GM08714 (cell line): ENCODE measurements around the gene SLC23A3.

Experiments
- H3K4me3 ChIP-seq: fragments of 200-500 bp; sonication (Bioruptor generic); 2 replicates; pipeline ENCODE4 v1.5.1; 2014; ENCODE audit warnings: mild to moderate bottlenecking, low read length, inconsistent platforms
- ZNF274 ChIP-seq: IDR thresholded peaks from 2 replicates; pipeline ENCODE4 v1.6.1; 2012; ENCODE audit warnings: mild to moderate bottlenecking, low read depth, low read length

SLC23A3 gene

DNA sequence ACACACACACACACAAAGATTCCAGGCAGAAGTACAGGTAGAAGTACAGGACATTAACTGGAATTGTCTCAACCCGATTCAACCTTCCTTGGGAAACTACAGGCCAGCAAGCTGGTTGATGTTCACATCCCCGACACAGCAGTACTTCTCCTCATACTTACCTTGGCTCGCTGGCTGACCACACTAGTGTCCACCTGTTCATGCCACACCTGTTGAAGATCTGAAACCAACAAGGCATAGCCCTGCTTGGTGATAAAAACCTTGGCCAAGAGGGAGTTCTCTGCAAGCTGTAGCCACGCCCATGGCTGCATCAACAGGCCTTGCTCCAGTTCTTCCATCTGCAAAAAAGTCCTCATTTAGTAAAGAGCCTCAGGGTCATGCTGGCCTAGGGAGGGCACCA lies 11.8 kb downstream of the SLC23A3 start:
- TF ChIP-seq ZNF274: no peak
- H3K4me3 ChIP-seq: no peak overlapping the region

DNA sequence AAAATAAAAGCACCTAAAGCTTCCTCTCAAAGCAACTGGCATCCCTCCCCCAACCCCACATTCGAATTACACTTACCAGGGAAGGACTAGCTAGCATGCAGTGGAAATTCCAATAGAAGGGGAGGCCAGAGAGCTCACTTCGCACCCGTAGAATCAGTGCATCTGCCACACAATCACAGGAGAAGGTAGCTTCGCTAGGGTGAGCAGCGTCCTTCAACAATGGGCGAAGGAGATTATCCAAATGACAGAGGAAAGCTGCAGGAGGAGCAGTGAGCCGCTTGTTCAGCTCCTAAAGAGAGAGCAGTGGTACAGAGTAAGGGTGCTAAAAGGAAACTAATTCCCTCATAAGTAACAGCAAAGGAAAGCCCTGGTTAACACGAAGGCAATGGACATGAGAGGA lies 12.4 kb downstream of the SLC23A3 start:
- H3K4me3 ChIP-seq: no peak overlapping the region
- no peak for TF ChIP-seq ZNF274

DNA sequence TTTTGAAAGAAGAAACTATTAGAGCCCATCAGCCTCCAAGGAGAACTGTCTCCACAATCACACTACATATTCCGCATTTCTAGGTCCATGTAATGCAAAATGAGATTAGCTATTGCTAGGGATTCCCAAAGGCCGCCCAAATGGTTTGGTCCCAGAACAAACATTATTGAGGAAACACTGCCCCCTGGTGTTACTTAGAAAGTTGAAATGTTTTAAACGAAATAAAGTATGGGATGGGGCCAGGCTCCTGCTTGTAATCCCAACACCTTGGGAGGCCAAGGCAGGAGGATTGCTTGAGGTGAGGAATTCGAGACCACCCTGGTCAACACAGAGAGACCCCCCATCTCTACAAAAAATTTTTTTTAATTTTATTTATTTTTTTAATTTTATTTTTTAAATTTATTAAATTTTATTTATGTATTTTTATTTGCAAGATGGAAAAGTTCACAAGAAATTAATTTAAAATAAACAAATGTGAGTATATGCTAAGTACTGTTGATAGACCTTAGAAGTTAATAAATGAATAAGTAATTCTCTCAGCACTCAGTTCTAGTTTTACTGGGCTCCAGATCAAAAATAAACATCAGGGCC lies 14.7 kb downstream of the SLC23A3 start:
- H3K4me3 ChIP-seq: no peak overlapping the region
- TF ChIP-seq ZNF274: no peak

DNA sequence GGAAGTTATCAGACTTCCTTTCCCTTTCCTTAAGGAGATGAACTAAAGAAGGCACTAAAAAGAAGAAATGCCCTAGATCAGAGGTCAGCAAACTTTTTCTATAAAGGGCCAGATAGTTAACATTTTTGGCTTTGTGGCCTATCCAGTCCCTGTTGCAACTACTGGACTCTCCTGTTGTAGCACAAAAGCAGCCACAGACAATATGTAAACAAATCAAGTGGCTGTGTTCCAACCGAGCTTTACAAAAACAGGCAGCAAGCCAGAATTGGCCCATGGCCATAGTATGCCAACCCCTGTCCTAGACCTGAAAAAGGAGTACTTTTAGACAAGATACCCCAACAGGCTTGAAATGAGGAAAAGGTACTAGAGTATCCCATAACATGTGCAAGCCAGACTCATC lies 20.2 kb downstream of the SLC23A3 start:
- H3K4me3 ChIP-seq: no peak overlapping the region
- no peak for TF ChIP-seq ZNF274

DNA sequence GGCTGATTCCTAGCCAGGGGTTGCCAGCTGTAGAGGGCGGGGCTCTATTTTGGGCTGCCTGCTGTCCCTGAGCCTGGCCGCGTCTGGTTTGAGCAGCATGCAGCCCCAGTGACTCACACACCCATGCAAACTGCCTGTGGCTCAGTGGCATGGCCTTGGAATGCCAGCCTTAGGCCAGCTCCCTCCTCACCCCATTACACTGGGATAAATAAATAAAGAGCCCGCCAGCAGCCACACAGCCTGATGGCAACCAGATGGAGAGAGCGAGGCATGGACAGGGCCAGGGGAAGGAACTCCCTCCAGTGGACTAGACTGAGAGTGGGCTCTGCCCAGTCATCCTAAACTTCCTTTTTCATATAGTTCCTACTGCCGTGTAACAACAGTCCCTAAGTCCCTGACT lies 27.5 kb downstream of the SLC23A3 start:
- H3K4me3 ChIP-seq: no peak overlapping the region

DNA sequence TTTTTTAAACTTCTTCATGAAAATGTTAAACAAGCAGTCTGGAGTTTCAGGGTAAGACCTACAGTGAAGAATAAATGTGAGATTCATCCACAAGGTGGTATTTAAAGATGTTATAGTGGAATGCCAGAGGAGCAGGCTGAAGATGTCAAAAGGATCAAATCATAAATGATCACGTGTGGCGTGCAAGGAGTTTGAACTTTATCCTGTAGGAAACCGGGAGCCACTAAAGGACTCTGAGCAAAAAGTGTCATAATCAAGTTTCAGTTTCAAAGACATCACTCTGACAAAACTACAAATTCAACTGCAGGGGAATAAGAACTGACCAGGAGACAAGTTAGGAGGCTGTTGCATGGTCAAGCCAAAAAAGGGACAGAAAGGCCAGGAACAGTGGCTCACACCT lies 29.1 kb downstream of the SLC23A3 start:
- no peak for TF ChIP-seq ZNF274
- H3K4me3 ChIP-seq: no peak overlapping the region

More for the DNA sequence above, 27.5 kb downstream of the SLC23A3 start:
- no peak for TF ChIP-seq ZNF274

DNA sequence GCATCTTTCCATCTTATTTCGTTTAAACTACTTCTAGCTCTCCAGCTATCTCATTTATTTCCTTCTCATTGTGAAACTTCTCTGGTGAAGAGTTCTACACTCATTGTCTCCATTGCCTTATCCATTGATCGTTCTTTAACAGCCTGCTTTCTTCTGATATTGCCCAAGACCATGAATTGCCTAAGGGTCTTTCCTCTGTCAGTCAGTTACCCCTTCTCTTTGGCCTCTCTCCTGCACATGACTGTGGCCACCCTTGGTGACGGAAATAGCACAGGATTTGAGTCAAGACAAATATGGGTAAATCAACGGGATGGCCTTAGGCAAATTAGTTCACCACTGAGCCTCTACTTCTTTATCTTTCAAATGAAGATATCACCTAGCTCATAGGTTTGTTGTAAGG lies 35.9 kb downstream of the SLC23A3 start:
- no peak overlapping the region for H3K4me3 ChIP-seq
- no peak for TF ChIP-seq ZNF274

DNA sequence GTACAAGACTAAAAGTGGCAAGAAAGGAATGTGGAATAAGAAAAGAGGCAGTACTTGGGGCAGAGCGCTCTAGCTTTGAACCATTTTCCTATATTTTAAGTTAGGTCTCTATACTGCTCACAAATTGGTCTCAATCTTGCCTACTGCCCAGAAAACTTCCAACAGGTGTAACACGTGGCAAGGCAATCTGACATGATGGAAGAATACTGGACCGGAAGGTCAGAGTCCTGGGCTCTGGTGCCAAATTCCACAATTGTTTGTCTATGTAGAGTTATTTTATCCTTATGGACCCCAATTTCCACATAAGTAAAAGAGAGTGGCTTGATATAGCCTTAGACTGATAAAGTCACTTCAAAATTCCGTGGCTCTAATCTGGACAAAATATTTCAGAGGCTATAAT lies 38.1 kb downstream of the SLC23A3 start:
- TF ChIP-seq ZNF274: no peak
- no peak overlapping the region for H3K4me3 ChIP-seq

DNA sequence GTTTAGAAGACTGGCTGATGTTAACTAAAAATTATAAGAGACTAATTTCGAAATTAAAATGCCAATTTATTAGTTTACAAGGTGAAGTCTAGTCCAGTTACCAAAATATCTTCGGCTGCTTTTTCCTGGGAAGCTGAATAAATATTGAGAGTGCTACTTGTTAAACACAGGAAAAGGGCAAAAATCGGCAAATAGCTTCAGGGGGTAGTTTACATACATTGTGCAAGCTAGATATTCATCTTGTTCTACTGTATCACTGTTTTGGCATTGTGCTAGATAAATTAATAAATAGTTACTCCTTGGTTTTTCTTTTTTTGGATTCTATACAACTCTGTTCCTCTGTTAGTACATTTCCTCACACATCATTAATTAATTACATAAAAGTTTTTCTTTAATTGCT lies 38.5 kb downstream of the SLC23A3 start:
- no peak for TF ChIP-seq ZNF274
- no peak overlapping the region for H3K4me3 ChIP-seq

DNA sequence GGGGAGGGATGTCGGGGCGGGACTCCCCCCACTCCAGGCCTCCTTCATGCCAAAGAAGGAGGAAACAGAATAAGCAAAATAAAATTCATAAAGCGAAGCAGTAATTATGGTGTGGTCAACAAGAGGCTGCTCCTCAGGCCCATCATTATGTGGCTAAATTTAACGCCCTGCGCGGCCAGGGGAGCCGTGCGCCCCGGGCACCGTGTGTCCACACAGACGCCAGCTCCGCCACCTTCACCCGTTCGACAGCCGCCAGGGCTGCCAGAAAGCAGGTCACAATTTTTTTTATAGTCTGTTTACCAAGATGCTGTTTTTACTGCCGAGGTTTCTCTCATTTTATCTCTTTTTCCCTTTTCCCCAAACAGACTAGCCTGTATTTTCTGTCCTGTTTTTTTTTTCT lies 40.2 kb downstream of the SLC23A3 start:
- no peak overlapping the region for H3K4me3 ChIP-seq
- TF ChIP-seq ZNF274: no peak

DNA sequence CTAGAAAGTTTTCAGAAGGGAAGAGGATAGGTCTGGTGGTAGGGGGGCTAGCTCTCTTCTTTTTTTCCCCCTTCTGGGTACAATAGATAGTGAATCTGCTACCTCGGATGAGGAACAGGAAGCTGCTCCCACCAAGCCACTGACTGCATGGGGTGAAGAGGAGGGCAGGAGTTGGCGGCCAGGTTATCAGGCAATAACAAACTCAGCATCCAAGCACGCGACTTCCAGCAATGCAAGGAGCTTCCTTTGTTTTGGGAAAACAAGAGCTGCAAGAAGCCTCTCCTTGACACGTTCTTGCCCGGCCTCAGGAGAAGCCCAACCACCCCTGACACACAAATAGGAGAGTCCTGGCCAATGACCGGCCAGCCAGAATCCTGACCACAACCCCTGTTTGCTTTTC lies 41.4 kb downstream of the SLC23A3 start:
- TF ChIP-seq ZNF274: no peak

DNA sequence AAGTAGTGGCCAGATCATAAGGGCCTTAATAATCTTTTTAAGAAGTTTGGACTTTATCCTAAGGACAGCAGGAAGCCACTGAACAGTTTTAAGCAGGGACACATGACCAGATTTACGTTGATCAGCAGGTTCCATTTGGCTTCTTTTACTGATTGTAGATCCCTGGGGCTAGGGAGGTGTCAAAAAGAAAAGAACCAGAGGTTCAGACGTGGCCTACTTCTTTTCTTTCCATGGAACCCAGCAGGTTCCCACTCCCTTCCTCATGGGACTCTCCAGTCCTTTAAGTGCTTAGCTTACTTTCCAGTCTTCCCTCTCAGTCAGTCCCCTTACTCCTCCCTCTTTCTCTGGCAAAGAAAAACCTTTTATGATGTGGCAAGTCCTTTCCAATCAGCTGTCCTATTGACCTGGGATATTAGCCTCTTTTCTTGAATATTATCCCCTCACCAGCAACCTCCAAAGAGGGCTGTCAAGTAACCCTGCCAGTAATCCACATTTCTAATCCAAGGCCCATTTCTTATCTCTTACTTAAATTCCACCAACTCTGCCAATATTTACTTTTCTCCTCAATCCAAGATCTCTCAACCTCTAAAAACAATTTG lies 42.7 kb downstream of the SLC23A3 start:
- H3K4me3 ChIP-seq: no peak overlapping the region
- no peak for TF ChIP-seq ZNF274

More for the DNA sequence above, 41.4 kb downstream of the SLC23A3 start:
- no peak overlapping the region for H3K4me3 ChIP-seq

DNA sequence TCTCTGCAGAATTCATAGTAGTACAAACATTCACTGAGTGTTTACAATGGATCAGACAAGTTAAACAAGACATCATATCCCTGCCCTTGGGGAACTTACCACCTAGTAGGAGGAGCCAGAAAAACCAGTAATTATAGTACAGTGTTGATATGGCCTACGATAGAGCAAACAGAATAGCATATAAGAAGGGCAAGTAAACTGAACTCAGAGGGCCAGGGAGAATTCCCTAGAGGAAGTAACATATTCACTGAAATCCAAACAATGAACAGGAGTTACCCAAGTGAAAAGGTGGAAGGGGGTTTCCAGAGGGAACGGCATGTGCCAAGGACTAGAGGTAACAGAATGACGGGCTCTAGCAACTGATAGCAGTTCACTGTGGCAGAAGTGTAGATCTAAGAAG lies 43.3 kb downstream of the SLC23A3 start:
- H3K4me3 ChIP-seq: no peak overlapping the region
- no peak for TF ChIP-seq ZNF274

DNA sequence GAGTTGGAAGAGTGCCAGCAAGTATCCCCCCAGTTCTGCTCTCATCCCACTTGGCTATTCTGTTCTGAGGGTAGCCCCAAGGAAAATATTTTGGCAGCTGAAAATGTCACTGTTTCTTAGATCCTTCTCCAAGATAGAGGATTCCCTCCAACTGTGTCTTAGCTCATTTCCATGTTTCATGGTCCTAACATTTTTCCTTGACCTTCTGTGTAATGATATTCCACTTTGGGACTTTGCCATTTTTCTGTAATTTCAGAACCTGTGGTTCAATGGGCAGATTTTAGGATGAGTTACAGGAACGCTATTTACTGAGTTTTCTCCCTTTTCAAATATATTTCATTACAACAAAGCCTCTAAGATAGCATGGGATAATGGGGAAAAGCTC lies 44.0 kb downstream of the SLC23A3 start:
- H3K4me3 ChIP-seq: no peak overlapping the region
- TF ChIP-seq ZNF274: no peak

DNA sequence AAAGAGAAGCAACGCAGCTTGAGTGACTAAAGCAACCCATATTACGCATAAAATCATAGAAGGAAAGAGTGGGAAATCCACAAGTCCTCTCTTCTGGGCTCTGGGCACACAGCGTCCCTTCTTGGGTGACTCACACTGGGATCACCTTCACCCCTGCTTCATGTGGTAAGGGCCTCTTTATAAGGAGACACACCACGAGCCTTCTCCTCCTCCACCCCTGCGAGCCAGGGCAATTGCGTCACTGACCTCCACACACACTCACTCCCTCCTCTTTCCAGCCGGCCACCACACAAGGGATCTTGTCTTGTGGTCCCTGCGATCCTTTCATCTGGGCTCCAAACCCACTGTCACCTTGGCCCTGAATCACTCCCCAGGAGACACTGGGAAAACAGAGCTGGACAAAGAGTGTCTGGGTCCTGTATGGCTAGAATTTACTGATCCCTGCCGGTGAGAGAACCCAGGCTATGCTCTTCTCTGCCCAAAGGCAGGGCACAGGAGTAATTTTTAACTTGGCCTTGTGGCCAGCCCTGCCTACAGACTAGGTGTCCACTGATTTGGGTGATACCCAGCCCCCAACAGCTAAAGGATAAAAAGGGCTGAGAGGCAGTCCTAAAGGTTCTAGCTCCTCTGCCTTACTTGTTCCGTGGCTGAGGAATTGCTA lies 44.5 kb downstream of the SLC23A3 start:
- H3K4me3 ChIP-seq: no peak overlapping the region
- no peak for TF ChIP-seq ZNF274
